Ovary (tissue), 9 donors: ENCODE measurements around the gene PDP2. TPM values are rescaled to one million over a fixed set of nuclear protein-coding genes. Genes with fewer than 3 reads are reported as not detected.

Experiments used
- DNase-seq, 5 donors: peaks; one replicate each; pipeline ENCODE4 v3.0.0-alpha.2; 2019 to 2020
- H3K27ac ChIP-seq, 2 donors: fragments of 200-600 bp; one replicate each; pipeline versions ENCODE4 v1.5.1 to v1.8.0; 2019 to 2022
- H3K27me3 ChIP-seq: fragments of 200-600 bp; one replicate; pipeline ENCODE4 v1.8.0; 2022
- H3K36me3 ChIP-seq: fragments of 200-600 bp; sonication (generic); one replicate; pipeline ENCODE4 v1.5.1; 2019
- H3K4me1 ChIP-seq: one replicate; pipeline ENCODE4 v1.8.1; 2013; ENCODE audit warnings: mild to moderate bottlenecking, moderate library complexity; ENCODE audit not compliant: insufficient read depth
- H3K4me3 ChIP-seq: fragments of 200-600 bp; sonication (generic); one replicate; pipeline ENCODE4 v1.5.1; 2017
- H3K9me3 ChIP-seq, 2 donors: fragments of 200-600 bp in 1 of 2; sonication (generic) in 1 of 2; one replicate each; pipeline versions ENCODE4 v1.5.1 to v1.8.1; 2013 to 2019; ENCODE audit warnings: mild to moderate bottlenecking in 1 of 2, moderate library complexity in 1 of 2
- CTCF ChIP-seq, 3 donors: fragments of 450-650 bp in 2 of 3; fragments of 200-600 bp in 1 of 3; IDR thresholded peaks; one replicate each; pipeline versions ENCODE4 v1.5.1 to v1.8.0; 2016 to 2022; ENCODE audit warnings: antibody characterized with exemption in 3 of 3, mild to moderate bottlenecking in 1 of 3
- EP300 ChIP-seq: sonication (generic); formaldehyde crosslinking; IDR thresholded peaks from one replicate; pipeline ENCODE4 v1.6.1; 2017; ENCODE audit warnings: antibody characterized with exemption
- POLR2A ChIP-seq: fragments of 450-650 bp; IDR thresholded peaks from one replicate; pipeline ENCODE4 v1.6.1; 2017; ENCODE audit warnings: antibody characterized with exemption, mild to moderate bottlenecking, moderate library complexity
- WGBS, 3 donors: extraction: QIAGEN DNeasy Blood & Tissue Kit in 1 of 3; methylation state at CpG; one replicate each; pipeline versions ENCODE4 v1.1.5 to v1.1.7; 2013 to 2017; 5-methylcytosine and 5-hydroxymethylcytosine counted together
- intact Hi-C, 4 donors: fragments of 100-400 bp; cut with DNase I; formaldehyde crosslinking; loops; one replicate each; pipeline versions ENCODE4 v1.11.0 to v1.15.1; 2022 to 2023
- polyA plus RNA-seq, 2 donors: library from polyadenylated mRNA; stranded (reverse); fragments of 200-250 nt in 1 of 2; fragments of 350-450 nt in 1 of 2; fragmentation: Illumina TruSeq in 1 of 2; extraction: RNeasy Lipid Tissue Mini Kit (QIAGEN cat#74804) in 1 of 2; gene quantifications; one replicate each; pipeline ENCODE4 v1.2.3, GENCODE V29; 2013 to 2014
- total RNA-seq, 7 donors: library from RNA; depleted of rRNA in 2 of 7; stranded (reverse); fragments of >200 nt in 2 of 7; fragmentation: NEBNext Ultra II Directional in 3 of 7; extraction: Animal tissue kit (Norgen Biotek cat#: 25700) in 3 of 7; gene quantifications; one replicate each; pipeline versions ENCODE4 v1.1.0 to v1.2.4, GENCODE V29; 2016 to 2023
- donor health status: DM: no; HTN: no; CAD: no; lungs with moderate emphysema.
- donor health status: DM: no; HTN: no; CAD: no.
- donor health status: Bipolar disorder and iron deficiency.
- donor health status: DM: yes; HTN: yes; CAD: no.
- donor health status: DM: no; HTN: no; CAD: no.
- donor health status: DM: yes; HTN: yes; CAD: no.

PDP2 gene
- total and polyA plus RNA-seq, 9 donors, result 3.9 to 27.9 (median 18.5) TPM

- DNase-seq, result peak in 1 of 5 donors; percentile 51
- H3K9me3 ChIP-seq, result no peaks in the 10 kb centered on the region
- H3K4me1 ChIP-seq, result peaks cover 50% of the 10 kb centered on the region
- intact Hi-C loops, result loop anchor here in 1 of 4 donors (2.0 kb wide), 1 partner anchor 23 kb away; the partner anchor contains the start of gene RRAD
- H3K27me3 ChIP-seq, result no peaks in the 10 kb centered on the region
- 92 to 95% (median 95%) methylated on average over 10 of the region's 10 CpGs for WGBS, 3 donors
- no peaks in the 10 kb centered on the region for H3K36me3 ChIP-seq
- TF ChIP-seq POLR2A (no peak), EP300 (no peak), CTCF (IDR thresholded peaks at IDR 0.05) (no peak)
- peak overlapping the region; percentile 63 to 81 for H3K27ac ChIP-seq
- H3K4me3 ChIP-seq, result no peak overlapping the region
Measured at GRCh38 chr16:66901626-66902025, 21.3 kb downstream of the PDP2 start.

GRCh38 chr16:66902648-66903543 is 22.6 kb downstream of the PDP2 start:
- H3K36me3 ChIP-seq, result no peaks in the 10 kb centered on the region
- no peaks in the 10 kb centered on the region for H3K9me3 ChIP-seq
- no peak overlapping the region for H3K4me3 ChIP-seq
- intact Hi-C loops, result loop anchor here in 1 of 4 donors (2.0 kb wide), 1 partner anchor 22 kb away; the partner anchor contains the start of gene RRAD
- no peaks in the 10 kb centered on the region for H3K27me3 ChIP-seq
- TF ChIP-seq CTCF (IDR thresholded peaks at IDR 0.05), result no peak
- WGBS, 3 donors, result 78 to 83% (median 82%) methylated on average over 14 of the region's 14 CpGs
- no peak for DNase-seq
- peaks cover 45% of the 10 kb centered on the region for H3K4me1 ChIP-seq
- peak overlapping the region in 1 of 2 donors; percentile 57 for H3K27ac ChIP-seq

- Histone ChIP-seq H3K9me3 (no peaks in the 10 kb centered on the region), H3K36me3 (no peaks in the 10 kb centered on the region), H3K27ac (peak overlapping the region; percentile 52 to 57), H3K27me3 (no peaks in the 10 kb centered on the region), H3K4me1 (peaks cover 41% of the 10 kb centered on the region), H3K4me3 (no peak overlapping the region)
- WGBS, 3 donors, result 77 to 86% (median 83%) methylated on average over 8 to 11 of the region's 11 CpGs
- TF ChIP-seq EP300, result no peak
- no peak for TF ChIP-seq POLR2A
- TF ChIP-seq CTCF (IDR thresholded peaks at IDR 0.05), result no peak
- peak in 1 of 5 donors; percentile 37 for DNase-seq
- intact Hi-C loops, result loop anchor here in 1 of 4 donors (2.0 kb wide), 1 partner anchor 21 kb away; the partner anchor contains the start of gene RRAD
Measured at GRCh38 chr16:66903544-66904427, 23.5 kb downstream of the PDP2 start.

DNA sequence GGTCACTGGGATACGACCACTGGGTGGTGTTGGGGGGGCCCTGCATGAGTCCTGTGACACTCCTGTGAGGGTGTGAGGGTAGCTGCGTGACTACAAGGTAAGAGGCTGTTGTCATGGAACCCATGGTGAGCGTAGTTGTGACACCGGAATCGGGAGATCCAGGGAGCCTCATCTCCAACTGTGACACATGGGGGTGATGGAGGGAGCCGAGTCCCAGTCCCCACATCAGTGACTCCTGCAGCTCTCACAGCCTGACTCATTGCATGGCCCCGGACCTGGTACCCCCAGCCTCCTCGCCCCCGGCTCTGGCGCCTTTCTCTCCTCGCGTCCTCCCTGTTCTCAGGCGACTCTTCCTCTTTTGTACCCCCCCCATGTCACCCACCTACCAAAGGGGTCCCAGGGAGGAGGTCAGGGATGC is 24.1 kb downstream of the PDP2 start:
- peaks cover 36% of the 10 kb centered on the region for H3K4me1 ChIP-seq
- H3K27ac ChIP-seq, result peak overlapping the region in 1 of 2 donors; percentile 57
- no peaks in the 10 kb centered on the region for H3K36me3 ChIP-seq
- H3K27me3 ChIP-seq, result no peaks in the 10 kb centered on the region
- WGBS, 3 donors, result 83 to 87% (median 87%) methylated on average over 13 of the region's 13 CpGs
- TF ChIP-seq CTCF (IDR thresholded peaks at IDR 0.05) (no peak), POLR2A (no peak), EP300 (no peak)
- no peak overlapping the region for H3K4me3 ChIP-seq
- H3K9me3 ChIP-seq, result no peaks in the 10 kb centered on the region
- intact Hi-C loops, result no loop called here
- no peak for DNase-seq
